Keratinocyte (primary cell): ENCODE results near the gene SPATA19. TPM values are rescaled to one million over a fixed set of nuclear protein-coding genes. Genes with fewer than 3 reads are reported as not detected.

Source experiments
- DNase-seq: peaks from one replicate; pipeline ENCODE4 v3.0.0-alpha.2; 2011; ENCODE audit warnings: low read depth, missing footprints, low spot score
- FAIRE-seq: peaks from 2 replicates; lab custom pipeline; 2011; peaks lifted over from hg19 to GRCh38; lab: Jason Lieb, UNC
- H2AFZ ChIP-seq: 2 replicates; pipeline ENCODE4 v1.6.0; 2012; ENCODE audit warnings: low read length, control low read depth, inconsistent platforms; ENCODE audit not compliant: control insufficient read depth
- H3K27ac ChIP-seq: 2 replicates; pipeline ENCODE4 v1.5.1; 2011; ENCODE audit warnings: low read length; ENCODE audit not compliant: control insufficient read depth, insufficient read depth
- H3K27me3 ChIP-seq: 3 replicates; pipeline ENCODE4 v1.6.0; 2011; ENCODE audit warnings: low read length; ENCODE audit not compliant: control insufficient read depth, insufficient read depth; ENCODE audit errors: extremely low read depth
- H3K36me3 ChIP-seq, 2 experiments: 2 replicates in 1 of 2; 3 replicates in 1 of 2; pipeline ENCODE4 v1.5.1; 2011; ENCODE audit warnings: low read length in 2 of 2, mild to moderate bottlenecking in 1 of 2; ENCODE audit not compliant: control insufficient read depth in 2 of 2, insufficient read depth in 2 of 2; ENCODE audit errors: extremely low read depth in 1 of 2
- H3K4me1 ChIP-seq: 3 replicates; pipeline ENCODE4 v1.5.1; 2011; ENCODE audit warnings: low read length; ENCODE audit not compliant: control insufficient read depth, insufficient read depth; ENCODE audit errors: extremely low read depth
- H3K4me2 ChIP-seq: 3 replicates; pipeline ENCODE4 v1.6.0; 2011; ENCODE audit warnings: low read depth, low read length; ENCODE audit not compliant: control insufficient read depth, insufficient read depth; ENCODE audit errors: extremely low read depth
- H3K4me3 ChIP-seq, 3 experiments: fragments of 200-600 bp in 1 of 3; sonication (generic) in 1 of 3; 2 replicates in 2 of 3; 3 replicates in 1 of 3; pipeline ENCODE4 v1.5.1; 2011 to 2016; ENCODE audit warnings: low read length in 3 of 3, mild to moderate bottlenecking in 3 of 3, control low read depth in 2 of 3, inconsistent platforms in 1 of 3, low read depth in 1 of 3, mixed read lengths in 1 of 3, mixed run types in 1 of 3, moderate library complexity in 1 of 3; ENCODE audit not compliant: control insufficient read depth in 2 of 3, insufficient read depth in 2 of 3; ENCODE audit errors: extremely low read depth in 1 of 3
- H3K79me2 ChIP-seq: 2 replicates; pipeline ENCODE4 v1.6.0; 2012; ENCODE audit warnings: low read length; ENCODE audit not compliant: control insufficient read depth, insufficient read depth
- H3K9ac ChIP-seq: 3 replicates; pipeline ENCODE4 v1.6.0; 2011; ENCODE audit warnings: low read length; ENCODE audit not compliant: control insufficient read depth, insufficient read depth; ENCODE audit errors: extremely low read depth
- H3K9me1 ChIP-seq: 3 replicates; pipeline ENCODE4 v1.6.0; 2011; ENCODE audit warnings: low read length; ENCODE audit not compliant: control insufficient read depth, insufficient read depth; ENCODE audit errors: extremely low read depth
- H3K9me3 ChIP-seq: 2 replicates; pipeline ENCODE4 v1.5.1; 2012; ENCODE audit warnings: low read depth, low read length; ENCODE audit not compliant: control insufficient read depth
- H4K20me1 ChIP-seq: 3 replicates; pipeline ENCODE4 v1.6.0; 2011; ENCODE audit warnings: low read length; ENCODE audit not compliant: control insufficient read depth, insufficient read depth; ENCODE audit errors: extremely low read depth
- EZH2 ChIP-seq: IDR thresholded peaks from one replicate; pipeline ENCODE4 v1.6.1; 2012; ENCODE audit warnings: inconsistent platforms, mild to moderate bottlenecking, low read length, moderate library complexity
- dilution Hi-C: fragments of 300-500 bp; cut with MboI; formaldehyde crosslinking; loops from one replicate; pipeline ENCODE4 v1.7.0; 2020; ENCODE audit warnings: low sequenced_read_pairs; ENCODE audit not compliant: extremely low pct_ligation_motif_present
- polyA plus RNA-seq, 5 experiments: library from polyadenylated mRNA; depleted of rRNA in 3 of 5; stranded (reverse) in 3 of 5; stranded (forward) in 1 of 5; unstranded in 1 of 5; fragments of >200 nt; gene quantifications; 1 replicate in 1 of 5; 2 replicates in 3 of 5; 3 replicates in 1 of 5; pipeline versions ENCODE4 v1.2.1 to v1.2.3, GENCODE V29; 2011 to 2012; ENCODE audit warnings: missing spikeins in 2 of 5, low read depth in 1 of 5, low replicate concordance in 1 of 5
- TF ChIP-seq, protein P1 (sequence below), 3 experiments: IDR thresholded peaks in 1 of 3; conservative IDR thresholded peaks in 1 of 3; optimal IDR thresholded peaks in 1 of 3; 2 replicates in 2 of 3; 3 replicates in 1 of 3; pipeline versions ENCODE3 to v1.5.1; 2011; ENCODE audit warnings: low read length in 3 of 3, mild to moderate bottlenecking in 3 of 3, moderate library complexity in 2 of 3, control low read depth in 1 of 3, inconsistent platforms in 1 of 3; ENCODE audit not compliant: insufficient read depth in 2 of 3; ENCODE audit errors: extremely low read depth in 1 of 3

Gene SPATA19
- polyA plus RNA-seq, 1 donor (not counting 4 experiments of a cell fraction or from before 2014, with no cell fraction given), result 0.26 TPM

DNA sequence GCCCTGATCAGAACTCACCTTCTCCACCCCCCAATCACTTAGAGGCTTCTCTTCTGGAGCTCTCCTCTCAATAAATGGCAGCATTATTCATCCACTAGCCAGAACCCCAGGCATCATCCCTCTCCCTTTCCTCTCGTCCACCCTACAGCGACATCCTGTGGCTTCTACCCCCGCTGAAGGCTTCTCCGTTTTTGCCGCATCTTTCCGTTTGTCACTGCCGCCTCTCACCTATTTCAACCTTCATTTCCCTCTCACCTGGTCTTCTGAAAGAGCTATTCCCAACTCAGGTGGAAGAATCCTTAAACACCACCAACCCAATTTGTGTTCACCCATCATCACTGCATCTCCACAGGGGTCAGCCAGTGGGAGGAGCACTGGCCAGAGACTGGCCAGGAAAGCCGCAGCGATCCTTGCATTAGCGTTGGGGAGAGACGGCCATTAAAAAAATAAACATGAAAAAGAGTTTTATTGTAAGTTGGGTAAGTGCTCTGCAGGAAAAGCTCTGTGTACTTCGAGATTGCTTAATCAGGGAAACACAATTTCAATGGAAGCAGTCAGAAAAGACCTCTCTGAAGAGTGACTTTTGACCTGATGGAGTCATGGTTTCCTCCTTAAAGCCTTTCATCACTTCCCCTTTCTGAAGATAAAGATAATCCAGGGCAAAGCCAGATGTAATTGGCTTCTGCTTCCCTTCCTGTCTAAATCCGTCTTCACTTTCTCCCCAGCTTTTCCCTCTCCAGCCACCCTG is 36.7 kb downstream of the SPATA19 start:
- Histone ChIP-seq H3K4me3 (no peak overlapping the region), H3K4me2 (no peak overlapping the region), H3K9ac (no peak overlapping the region), H3K79me2 (no peaks in the 10 kb centered on the region), H3K4me1 (no peaks in the 10 kb centered on the region), H2AFZ (no peak overlapping the region), H3K27ac (no peak overlapping the region), H3K9me1 (no peaks in the 10 kb centered on the region), H4K20me1 (no peaks in the 10 kb centered on the region), H3K36me3 (no peaks in the 10 kb centered on the region), H3K9me3 (no peaks in the 10 kb centered on the region), H3K27me3 (no peaks in the 10 kb centered on the region)
- no peak for DNase-seq
- TF ChIP-seq EZH2, result no peak
- TF ChIP-seq, protein P1, sequence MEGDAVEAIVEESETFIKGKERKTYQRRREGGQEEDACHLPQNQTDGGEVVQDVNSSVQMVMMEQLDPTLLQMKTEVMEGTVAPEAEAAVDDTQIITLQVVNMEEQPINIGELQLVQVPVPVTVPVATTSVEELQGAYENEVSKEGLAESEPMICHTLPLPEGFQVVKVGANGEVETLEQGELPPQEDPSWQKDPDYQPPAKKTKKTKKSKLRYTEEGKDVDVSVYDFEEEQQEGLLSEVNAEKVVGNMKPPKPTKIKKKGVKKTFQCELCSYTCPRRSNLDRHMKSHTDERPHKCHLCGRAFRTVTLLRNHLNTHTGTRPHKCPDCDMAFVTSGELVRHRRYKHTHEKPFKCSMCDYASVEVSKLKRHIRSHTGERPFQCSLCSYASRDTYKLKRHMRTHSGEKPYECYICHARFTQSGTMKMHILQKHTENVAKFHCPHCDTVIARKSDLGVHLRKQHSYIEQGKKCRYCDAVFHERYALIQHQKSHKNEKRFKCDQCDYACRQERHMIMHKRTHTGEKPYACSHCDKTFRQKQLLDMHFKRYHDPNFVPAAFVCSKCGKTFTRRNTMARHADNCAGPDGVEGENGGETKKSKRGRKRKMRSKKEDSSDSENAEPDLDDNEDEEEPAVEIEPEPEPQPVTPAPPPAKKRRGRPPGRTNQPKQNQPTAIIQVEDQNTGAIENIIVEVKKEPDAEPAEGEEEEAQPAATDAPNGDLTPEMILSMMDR (optimal IDR thresholded peaks at IDR 0.05 in 1 of 3, IDR thresholded peaks at IDR 0.05 in 1 of 3, conservative IDR thresholded peaks at IDR 0.05 in 1 of 3; ENCODE audit: extremely low read depth in 1 of 3, insufficient read depth in 2 of 3, low read length in 3 of 3), result no peak
- no peak for FAIRE-seq
- dilution Hi-C loops, result no loop called here

DNA sequence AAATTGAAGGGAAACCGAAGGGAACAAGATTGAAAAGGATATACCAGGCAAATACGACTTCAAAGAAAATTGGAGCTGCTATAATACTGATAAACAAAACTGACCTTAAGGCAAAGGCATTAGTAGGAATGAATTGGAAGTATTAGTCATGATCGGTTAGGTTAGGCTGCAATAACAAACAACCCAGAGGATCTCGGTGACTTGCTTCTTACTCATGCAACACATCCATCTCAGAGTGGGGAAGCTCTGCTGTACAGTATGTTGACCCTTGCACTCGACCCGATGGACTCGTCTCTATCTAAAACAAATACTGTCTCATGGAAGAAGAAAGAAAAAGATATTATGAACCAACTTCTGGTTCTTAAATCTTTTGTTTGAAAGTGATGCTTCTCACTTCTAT is 42.3 kb downstream of the SPATA19 start:
- Histone ChIP-seq H4K20me1 (no peaks in the 10 kb centered on the region), H3K4me1 (no peaks in the 10 kb centered on the region), H3K4me2 (no peak overlapping the region), H2AFZ (no peak overlapping the region), H3K9ac (no peak overlapping the region), H3K36me3 (no peaks in the 10 kb centered on the region), H3K4me3 (no peak overlapping the region), H3K27me3 (no peaks in the 10 kb centered on the region), H3K27ac (no peak overlapping the region), H3K9me1 (no peaks in the 10 kb centered on the region), H3K79me2 (no peaks in the 10 kb centered on the region), H3K9me3 (no peaks in the 10 kb centered on the region)
- FAIRE-seq (no peak), DNase-seq (no peak)
- dilution Hi-C loops, result no loop called here
- no peak for TF ChIP-seq EZH2
- TF ChIP-seq, protein P1 (optimal IDR thresholded peaks at IDR 0.05 in 1 of 3, IDR thresholded peaks at IDR 0.05 in 1 of 3, conservative IDR thresholded peaks at IDR 0.05 in 1 of 3; ENCODE audit: extremely low read depth in 1 of 3, insufficient read depth in 2 of 3, low read length in 3 of 3), result no peak
